Smooth muscle cell (in vitro differentiated cells): ENCODE data around the gene ABCF2. TPM values are rescaled to one million over a fixed set of nuclear protein-coding genes. Genes with fewer than 3 reads are reported as not detected.

Experiments used
- DNase-seq: peaks from one replicate; lab custom pipeline; 2025; ENCODE audit not compliant: unreplicated experiment; lab: John Stamatoyannopoulos, UW
- H2AFZ ChIP-seq: fragments of 200-600 bp; sonication (generic); 2 replicates; pipeline ENCODE4 v1.6.0; 2016; ENCODE audit warnings: antibody characterized with exemption, low read depth, mild to moderate bottlenecking
- H3F3A ChIP-seq: fragments of 200-600 bp; sonication (generic); 2 replicates; pipeline ENCODE4 v1.6.0; 2017; ENCODE audit warnings: antibody characterized with exemption, low read depth
- H3K27ac ChIP-seq: fragments of 200-600 bp; sonication (generic); 2 replicates; pipeline ENCODE4 v1.5.1; 2016; ENCODE audit warnings: low read depth, mild to moderate bottlenecking
- H3K27me3 ChIP-seq: fragments of 200-600 bp; sonication (generic); 2 replicates; pipeline ENCODE4 v1.6.1; 2016; ENCODE audit warnings: low read depth, mild to moderate bottlenecking
- H3K36me3 ChIP-seq: fragments of 200-600 bp; sonication (generic); 2 replicates; pipeline ENCODE4 v1.5.1; 2016; ENCODE audit warnings: low read depth
- H3K4me1 ChIP-seq: fragments of 200-600 bp; sonication (generic); 2 replicates; pipeline ENCODE4 v1.5.1; 2016; ENCODE audit warnings: low read depth
- H3K4me2 ChIP-seq: fragments of 200-600 bp; sonication (generic); 2 replicates; pipeline ENCODE4 v1.6.0; 2016; ENCODE audit warnings: mild to moderate bottlenecking
- H3K4me3 ChIP-seq: fragments of 200-600 bp; sonication (generic); 2 replicates; pipeline ENCODE4 v1.5.1; 2016; ENCODE audit warnings: mild to moderate bottlenecking
- H3K79me2 ChIP-seq: fragments of 200-600 bp; sonication (generic); 2 replicates; pipeline ENCODE4 v1.6.0; 2016; ENCODE audit warnings: low read depth, mild to moderate bottlenecking
- H3K9ac ChIP-seq: fragments of 200-600 bp; sonication (generic); 2 replicates; pipeline ENCODE4 v1.6.0; 2016; ENCODE audit warnings: low read depth
- H3K9me3 ChIP-seq: fragments of 200-600 bp; sonication (generic); replicated peaks from 2 replicates; pipeline ENCODE4 v1.5.1; 2016; ENCODE audit warnings: low read depth
- H4K20me1 ChIP-seq: fragments of 200-600 bp; sonication (generic); 2 replicates; pipeline ENCODE4 v1.6.0; 2016; ENCODE audit warnings: low read depth
- WGBS: methylation state at CpG from one replicate; pipeline ENCODE4 v1.1.7; 2016; ENCODE audit warnings: low lambda C conversion rate; 5-methylcytosine and 5-hydroxymethylcytosine counted together
- polyA plus RNA-seq: library from polyadenylated mRNA; unstranded; fragments of >200 nt; fragmentation: Nextera tagmentation; extraction: Ambion mirVana; gene quantifications from 2 replicates; pipeline ENCODE4 v1.2.1, GENCODE V29; 2016
- total RNA-seq: library from RNA; depleted of rRNA; stranded (reverse); fragments of >200 nt; gene quantifications from 2 replicates; pipeline ENCODE4 v1.2.3, GENCODE V29; 2014
- TF ChIP-seq, protein P1 (sequence below): fragments of 200-600 bp; sonication (generic); IDR thresholded peaks from 2 replicates; pipeline ENCODE4 v1.5.1; 2017; ENCODE audit warnings: borderline replicate concordance, mild to moderate bottlenecking, antibody characterized with exemption; ENCODE audit not compliant: insufficient read depth, poor library complexity, severe bottlenecking

ABCF2 gene
- total and polyA plus RNA-seq, 2 experiments from 2014 or later: 24.2 to 30.5 TPM

DNA sequence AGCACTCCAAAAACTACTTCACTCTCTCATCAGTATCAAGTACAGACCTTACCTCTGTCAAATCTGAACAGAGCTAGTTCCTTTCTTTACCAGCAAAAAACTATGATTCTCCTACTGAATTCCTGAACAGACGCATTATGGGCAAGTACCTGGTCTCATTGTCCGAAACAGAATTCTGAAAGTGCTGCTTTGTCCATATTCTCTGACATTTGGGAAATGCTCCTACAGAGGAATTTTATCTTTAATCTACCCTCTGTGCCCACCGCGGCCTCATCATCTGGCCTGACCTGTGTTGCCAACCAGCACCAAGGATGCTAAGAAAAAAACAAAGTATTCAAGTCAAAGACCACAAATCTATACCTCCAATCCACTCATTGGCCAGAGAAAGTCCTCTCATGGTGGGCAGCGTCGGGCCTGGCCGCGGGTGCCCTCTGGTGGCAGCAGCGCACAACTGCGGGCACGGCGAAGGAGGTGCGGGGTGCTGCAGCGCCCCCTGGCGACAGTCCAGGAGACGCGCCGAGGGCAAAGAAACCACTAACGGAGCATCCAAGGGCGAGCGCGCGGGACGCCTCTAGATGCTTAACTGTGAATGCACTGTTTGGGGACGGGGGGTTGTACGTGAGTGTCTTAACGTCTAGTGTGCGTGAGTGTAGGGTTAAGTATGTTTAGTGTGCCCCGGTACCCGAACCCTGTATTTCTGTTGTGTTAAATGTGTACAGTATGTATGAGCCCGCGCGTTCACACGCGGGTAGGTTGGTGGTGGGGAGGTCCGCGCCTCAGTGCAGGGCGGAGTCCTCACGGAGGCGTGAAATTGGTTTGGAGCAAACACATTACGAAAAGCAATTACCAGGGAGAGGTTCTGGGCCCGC is 54.5 kb downstream of the ABCF2 start:
- peak; percentile 53 for DNase-seq
- Histone ChIP-seq H3F3A (no peaks in the 10 kb centered on the region), H3K36me3 (no peaks in the 10 kb centered on the region), H3K79me2 (no peaks in the 10 kb centered on the region), H3K27ac (no peak overlapping the region), H3K4me1 (no peaks in the 10 kb centered on the region), H3K9ac (no peak overlapping the region), H3K27me3 (peaks cover 60% of the 10 kb centered on the region), H2AFZ (no peak overlapping the region), H3K4me2 (no peak overlapping the region), H4K20me1 (no peaks in the 10 kb centered on the region), H3K4me3 (no peak overlapping the region), H3K9me3 (no peaks in the 10 kb centered on the region)
- WGBS: 31% methylated on average over 42 of the region's 42 CpGs
- TF ChIP-seq, protein P1, sequence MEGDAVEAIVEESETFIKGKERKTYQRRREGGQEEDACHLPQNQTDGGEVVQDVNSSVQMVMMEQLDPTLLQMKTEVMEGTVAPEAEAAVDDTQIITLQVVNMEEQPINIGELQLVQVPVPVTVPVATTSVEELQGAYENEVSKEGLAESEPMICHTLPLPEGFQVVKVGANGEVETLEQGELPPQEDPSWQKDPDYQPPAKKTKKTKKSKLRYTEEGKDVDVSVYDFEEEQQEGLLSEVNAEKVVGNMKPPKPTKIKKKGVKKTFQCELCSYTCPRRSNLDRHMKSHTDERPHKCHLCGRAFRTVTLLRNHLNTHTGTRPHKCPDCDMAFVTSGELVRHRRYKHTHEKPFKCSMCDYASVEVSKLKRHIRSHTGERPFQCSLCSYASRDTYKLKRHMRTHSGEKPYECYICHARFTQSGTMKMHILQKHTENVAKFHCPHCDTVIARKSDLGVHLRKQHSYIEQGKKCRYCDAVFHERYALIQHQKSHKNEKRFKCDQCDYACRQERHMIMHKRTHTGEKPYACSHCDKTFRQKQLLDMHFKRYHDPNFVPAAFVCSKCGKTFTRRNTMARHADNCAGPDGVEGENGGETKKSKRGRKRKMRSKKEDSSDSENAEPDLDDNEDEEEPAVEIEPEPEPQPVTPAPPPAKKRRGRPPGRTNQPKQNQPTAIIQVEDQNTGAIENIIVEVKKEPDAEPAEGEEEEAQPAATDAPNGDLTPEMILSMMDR: peak; percentile 100

DNA sequence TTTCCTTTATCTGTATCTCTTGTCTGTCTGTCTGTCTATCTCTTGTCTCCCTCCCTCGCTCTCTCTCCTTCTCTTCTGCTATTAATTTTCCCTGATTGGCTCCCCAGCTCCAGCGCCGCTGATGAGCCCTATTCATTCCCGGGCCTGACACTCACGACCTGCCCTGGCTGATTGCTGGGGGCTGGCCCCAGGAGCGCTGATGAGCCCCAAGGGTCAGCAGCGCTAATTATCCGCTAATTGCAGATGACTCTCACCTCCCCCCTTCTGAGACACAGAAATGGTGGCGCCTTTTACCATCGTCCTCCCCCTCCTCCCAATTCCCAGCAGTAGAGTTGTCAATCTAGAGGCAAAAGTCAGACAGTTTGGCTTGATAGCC is 58.2 kb downstream of the ABCF2 start:
- H3K27me3 ChIP-seq: peaks cover 78% of the 10 kb centered on the region
- no peak overlapping the region for H3K4me3 ChIP-seq
- H3K36me3 ChIP-seq: no peaks in the 10 kb centered on the region
- H3F3A ChIP-seq: no peaks in the 10 kb centered on the region
- H2AFZ ChIP-seq: no peak overlapping the region
- no peaks in the 10 kb centered on the region for H3K79me2 ChIP-seq
- 35% methylated on average over 10 of the region's 10 CpGs for WGBS
- no peaks in the 10 kb centered on the region for H3K9me3 ChIP-seq
- H3K9ac ChIP-seq: no peak overlapping the region
- peaks cover 6% of the 10 kb centered on the region for H3K4me1 ChIP-seq
- no peak overlapping the region for H3K4me2 ChIP-seq
- H4K20me1 ChIP-seq: no peaks in the 10 kb centered on the region
- no peak overlapping the region for H3K27ac ChIP-seq
- DNase-seq: no peak
- TF ChIP-seq, protein P1: no peak

DNA sequence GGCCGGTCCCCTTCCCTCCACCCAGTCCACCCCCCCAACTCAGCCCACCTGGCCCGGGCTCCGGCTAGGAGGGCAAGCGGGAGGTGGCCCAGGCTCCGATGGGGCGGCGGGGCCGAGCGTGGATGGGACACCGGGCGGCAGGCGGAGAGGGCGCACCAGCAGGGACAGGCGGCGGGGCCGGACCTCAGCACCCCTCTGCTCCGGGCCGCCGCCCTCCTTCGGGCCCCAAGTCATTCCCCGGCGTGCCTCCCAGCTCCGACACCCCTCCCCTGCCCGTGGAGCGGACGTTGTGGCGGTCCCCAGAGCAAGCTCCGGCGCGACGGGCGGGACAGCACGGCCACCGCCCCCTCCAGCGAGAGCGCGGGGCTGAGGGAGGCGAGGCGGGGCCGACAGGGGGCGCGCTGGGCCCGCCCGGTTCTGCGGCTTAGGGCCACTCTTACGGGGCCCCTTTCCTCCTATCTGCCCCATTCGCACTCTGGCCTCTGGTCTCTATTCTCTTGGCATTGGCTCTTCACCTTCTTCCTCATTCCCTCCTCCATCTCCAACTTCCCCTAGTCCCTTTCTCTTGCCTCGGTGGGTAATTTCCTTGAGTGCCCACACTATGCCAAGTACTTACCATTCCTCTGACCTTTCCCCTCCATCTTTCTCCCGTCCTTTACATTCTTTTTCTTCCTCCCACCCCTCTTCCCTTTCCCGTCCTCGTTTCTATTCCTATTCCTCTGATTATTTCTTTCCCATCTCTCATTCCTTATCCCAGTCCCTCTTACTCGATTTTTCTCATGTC is 58.8 kb downstream of the ABCF2 start:
- Histone ChIP-seq H3K27ac (no peak overlapping the region), H2AFZ (no peak overlapping the region), H3K9ac (no peak overlapping the region), H4K20me1 (no peaks in the 10 kb centered on the region), H3K4me3 (peak overlapping the region; percentile 46), H3K79me2 (no peaks in the 10 kb centered on the region), H3K4me1 (peaks cover 6% of the 10 kb centered on the region), H3K4me2 (peak overlapping the region; percentile 88), H3K9me3 (no peaks in the 10 kb centered on the region), H3K36me3 (no peaks in the 10 kb centered on the region), H3F3A (no peaks in the 10 kb centered on the region), H3K27me3 (peaks cover 83% of the 10 kb centered on the region)
- DNase-seq: no peak
- TF ChIP-seq, protein P1: peak; percentile 61
- WGBS: 8% methylated on average over 23 of the region's 52 CpGs
